Measurements from ENCODE around the gene POGLUT2. TPM values are rescaled to one million over a fixed set of nuclear protein-coding genes. Genes with fewer than 3 reads are reported as not detected.

The POGLUT2 gene
- total RNA-seq, 1 experiment from 2014 or later: 5.8 TPM

GRCh38 chr13:102773441-102774213 is 25.1 kb downstream of the POGLUT2 start, which contains the start of gene TEX30:
Gene TEX30, minus strand, starts transcription at chr13:102773786. Its CDS starts 3,760 bp downstream, at chr13:102770026.
- no TSS peak for BruUV-seq (replicated peaks)
- in situ Hi-C loops (cut with HindIII; ENCODE audit: low pct_unique_long_range_greater_than_20kb, low sequenced_read_pairs): no loop called here
- intact Hi-C loops (cut with micrococcal nuclease; ENCODE audit: unreplicated experiment): no loop called here

GRCh38 chr13:102772042-102772425 is 26.7 kb downstream of the POGLUT2 start:
- ChIA-PET POLR2A (interaction anchor here (0.7 kb wide), 1 partner anchor 424 kb away, joined by 5 read pairs; no protein-coding TSS in a partner anchor), CTCF (no interaction called here)
- intact Hi-C loops (cut with micrococcal nuclease; ENCODE audit: unreplicated experiment) (no loop called here), in situ Hi-C loops (cut with HindIII; ENCODE audit: low pct_unique_long_range_greater_than_20kb, low sequenced_read_pairs) (no loop called here)
- Histone ChIP-seq H3K9me3 (ENCODE audit: control insufficient read depth, insufficient read depth, low read depth, low read length) (no peaks in the 10 kb centered on the region), H3K4me1 (ENCODE audit: control insufficient read depth, insufficient read depth, low read length) (no peaks in the 10 kb centered on the region; the same call in 1 of the 2 replicates), H3K36me3 (ENCODE audit: control insufficient read depth, insufficient read depth, low read length) (no peaks in the 10 kb centered on the region; the same call in 1 of the 2 replicates), H3K27me3 (ENCODE audit: control insufficient read depth, insufficient read depth, low read length) (no peaks in the 10 kb centered on the region), H3K27ac (ENCODE audit: low read length) (no peak overlapping the region), H3K4me3 (ENCODE audit: low read depth in 2 of 2, low read length in 2 of 2) (no peak overlapping the region; a peak in 1 of 4 replicates)
- TF ChIP-seq REST (IDR thresholded peaks at IDR 0.05; ENCODE audit: insufficient read depth in 1 of 2, low read depth in 2 of 2, low read length in 1 of 2) (no peak), CTCF (IDR thresholded peaks at IDR 0.05) (no peak), POLR2AphosphoS5 (IDR thresholded peaks at IDR 0.05; ENCODE audit: low read depth, low read length) (no peak), TCF7L2 (IDR thresholded peaks at IDR 0.05; ENCODE audit: low read depth, low read length) (no peak)
- ATAC-seq (no peak), DNase-seq (ENCODE audit: low read depth, low spot score) (no peak)
- no TSS peak for BruUV-seq (replicated peaks)

More at GRCh38 chr13:102773441-102774213, 25.1 kb downstream of the POGLUT2 start, which contains the start of gene TEX30:
- H3K36me3 ChIP-seq (ENCODE audit: control insufficient read depth, insufficient read depth, low read length): no peaks in the 10 kb centered on the region; the same call in 1 of the 2 replicates
- peak; percentile 98 for ATAC-seq
- no peaks in the 10 kb centered on the region for H3K9me3 ChIP-seq (ENCODE audit: control insufficient read depth, insufficient read depth, low read depth, low read length)
- no peaks in the 10 kb centered on the region for H3K27me3 ChIP-seq (ENCODE audit: control insufficient read depth, insufficient read depth, low read length)
- TF ChIP-seq REST (IDR thresholded peaks at IDR 0.05; ENCODE audit: insufficient read depth in 1 of 2, low read depth in 2 of 2, low read length in 1 of 2) (0 out of 4 replicates have a peak, but pooled peaks of 1 of the 2 experiments have one; percentile 37), SIN3A (IDR thresholded peaks at IDR 0.05; ENCODE audit: borderline replicate concordance, insufficient read depth, low read depth, low read length) (no peak), CTCF (IDR thresholded peaks at IDR 0.05) (no peak), POLR2AphosphoS5 (IDR thresholded peaks at IDR 0.05; ENCODE audit: low read depth, low read length) (peak; percentile 86), TCF7L2 (IDR thresholded peaks at IDR 0.05; ENCODE audit: low read depth, low read length) (no peak)
- peak; percentile 10 for DNase-seq (ENCODE audit: low read depth, low spot score)
- ChIA-PET POLR2A (no interaction called here), CTCF (no interaction called here)
- H3K4me3 ChIP-seq (ENCODE audit: low read depth in 2 of 2, low read length in 2 of 2): peak within 1 kb of the TSS; percentile 68 to 76
- no peaks in the 10 kb centered on the region; the same call in 1 of the 2 replicates for H3K4me1 ChIP-seq (ENCODE audit: control insufficient read depth, insufficient read depth, low read length)
- peak within 1 kb of the TSS; percentile 87 for H3K27ac ChIP-seq (ENCODE audit: low read length)
